HepG2 (cell line): ENCODE data around the gene SPTBN4.

Source experiments
- CBX2 ChIP-seq, 2 experiments: fragments of 200-600 bp in 1 of 2; sonication (generic); formaldehyde crosslinking in 1 of 2; IDR thresholded peaks; 2 replicates each; pipeline versions ENCODE4 v1.7.0 to v1.8.1; 2018 to 2022; ENCODE audit warnings: low read depth in 2 of 2, low read length in 1 of 2, mild to moderate bottlenecking in 1 of 2, missing genetic modification reagents in 1 of 2
- MTA3 ChIP-seq: sonication (generic); formaldehyde crosslinking; IDR thresholded peaks from 2 replicates; pipeline ENCODE4 v1.4.0; 2020; ENCODE audit warnings: missing genetic modification reagents
- PTBP1 ChIP-seq: fragments of 200-400 bp; formaldehyde crosslinking; IDR thresholded peaks from 2 replicates; pipeline ENCODE4 v1.6.1; 2018; ENCODE audit warnings: low read length, low read depth; ENCODE audit not compliant: poor library complexity, severe bottlenecking
- ZNF205 ChIP-seq: IDR thresholded peaks from 2 replicates; pipeline ENCODE4 v1.6.1; 2018; ENCODE audit warnings: missing biosample characterization, missing genetic modification reagents
- ZNF792 ChIP-seq: IDR thresholded peaks from 2 replicates; pipeline ENCODE4 v1.6.1; 2016
- TF ChIP-seq, protein P1 (sequence below): sonication (generic); formaldehyde crosslinking; IDR thresholded peaks from 2 replicates; pipeline ENCODE4 v1.5.0; 2020; ENCODE audit warnings: mild to moderate bottlenecking, missing genetic modification reagents
- TF ChIP-seq, protein P2 (sequence below): sonication (generic); formaldehyde crosslinking; IDR thresholded peaks from 2 replicates; pipeline ENCODE4 v1.4.0; 2020; ENCODE audit warnings: missing genetic modification reagents, mild to moderate bottlenecking, borderline replicate concordance
- TF ChIP-seq, protein P3 (sequence below): sonication (generic); formaldehyde crosslinking; IDR thresholded peaks from 2 replicates; pipeline ENCODE4 v1.5.0; 2020; ENCODE audit warnings: mild to moderate bottlenecking, missing genetic modification reagents, moderate library complexity

DNA sequence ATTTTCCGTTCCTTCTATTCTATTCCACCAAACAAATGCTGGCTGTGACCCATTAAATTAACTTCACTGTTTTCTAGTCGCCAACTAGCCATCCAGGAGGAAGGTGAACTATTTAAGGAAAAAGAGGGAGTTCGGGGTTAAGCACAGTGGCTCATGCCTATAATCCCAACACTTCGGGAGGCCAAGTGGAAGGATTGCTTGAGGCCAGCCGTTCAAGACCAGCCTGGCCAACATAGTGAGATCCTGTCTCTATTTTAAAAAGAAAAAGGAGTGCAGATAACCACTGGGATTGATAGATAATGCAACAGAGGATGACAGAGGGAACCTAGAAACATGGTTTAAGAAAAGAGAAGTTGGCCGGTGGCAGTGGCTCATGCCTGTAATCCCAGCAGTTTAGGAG, 44.7 kb downstream of the SPTBN4 start:
- TF ChIP-seq PTBP1: no peak
- TF ChIP-seq CBX2 (IDR thresholded peaks at IDR 0.05; ENCODE audit: low read depth, low read length): no peak
- no peak for TF ChIP-seq CBX2 (CRISPR knock-in tag; IDR thresholded peaks at IDR 0.05; ENCODE audit: low read depth)
- TF ChIP-seq, protein P1, sequence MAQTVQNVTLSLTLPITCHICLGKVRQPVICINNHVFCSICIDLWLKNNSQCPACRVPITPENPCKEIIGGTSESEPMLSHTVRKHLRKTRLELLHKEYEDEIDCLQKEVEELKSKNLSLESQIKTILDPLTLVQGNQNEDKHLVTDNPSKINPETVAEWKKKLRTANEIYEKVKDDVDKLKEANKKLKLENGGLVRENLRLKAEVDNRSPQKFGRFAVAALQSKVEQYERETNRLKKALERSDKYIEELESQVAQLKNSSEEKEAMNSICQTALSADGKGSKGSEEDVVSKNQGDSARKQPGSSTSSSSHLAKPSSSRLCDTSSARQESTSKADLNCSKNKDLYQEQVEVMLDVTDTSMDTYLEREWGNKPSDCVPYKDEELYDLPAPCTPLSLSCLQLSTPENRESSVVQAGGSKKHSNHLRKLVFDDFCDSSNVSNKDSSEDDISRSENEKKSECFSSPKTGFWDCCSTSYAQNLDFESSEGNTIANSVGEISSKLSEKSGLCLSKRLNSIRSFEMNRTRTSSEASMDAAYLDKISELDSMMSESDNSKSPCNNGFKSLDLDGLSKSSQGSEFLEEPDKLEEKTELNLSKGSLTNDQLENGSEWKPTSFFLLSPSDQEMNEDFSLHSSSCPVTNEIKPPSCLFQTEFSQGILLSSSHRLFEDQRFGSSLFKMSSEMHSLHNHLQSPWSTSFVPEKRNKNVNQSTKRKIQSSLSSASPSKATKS (CRISPR knock-in tag): no peak
- TF ChIP-seq, protein P2, sequence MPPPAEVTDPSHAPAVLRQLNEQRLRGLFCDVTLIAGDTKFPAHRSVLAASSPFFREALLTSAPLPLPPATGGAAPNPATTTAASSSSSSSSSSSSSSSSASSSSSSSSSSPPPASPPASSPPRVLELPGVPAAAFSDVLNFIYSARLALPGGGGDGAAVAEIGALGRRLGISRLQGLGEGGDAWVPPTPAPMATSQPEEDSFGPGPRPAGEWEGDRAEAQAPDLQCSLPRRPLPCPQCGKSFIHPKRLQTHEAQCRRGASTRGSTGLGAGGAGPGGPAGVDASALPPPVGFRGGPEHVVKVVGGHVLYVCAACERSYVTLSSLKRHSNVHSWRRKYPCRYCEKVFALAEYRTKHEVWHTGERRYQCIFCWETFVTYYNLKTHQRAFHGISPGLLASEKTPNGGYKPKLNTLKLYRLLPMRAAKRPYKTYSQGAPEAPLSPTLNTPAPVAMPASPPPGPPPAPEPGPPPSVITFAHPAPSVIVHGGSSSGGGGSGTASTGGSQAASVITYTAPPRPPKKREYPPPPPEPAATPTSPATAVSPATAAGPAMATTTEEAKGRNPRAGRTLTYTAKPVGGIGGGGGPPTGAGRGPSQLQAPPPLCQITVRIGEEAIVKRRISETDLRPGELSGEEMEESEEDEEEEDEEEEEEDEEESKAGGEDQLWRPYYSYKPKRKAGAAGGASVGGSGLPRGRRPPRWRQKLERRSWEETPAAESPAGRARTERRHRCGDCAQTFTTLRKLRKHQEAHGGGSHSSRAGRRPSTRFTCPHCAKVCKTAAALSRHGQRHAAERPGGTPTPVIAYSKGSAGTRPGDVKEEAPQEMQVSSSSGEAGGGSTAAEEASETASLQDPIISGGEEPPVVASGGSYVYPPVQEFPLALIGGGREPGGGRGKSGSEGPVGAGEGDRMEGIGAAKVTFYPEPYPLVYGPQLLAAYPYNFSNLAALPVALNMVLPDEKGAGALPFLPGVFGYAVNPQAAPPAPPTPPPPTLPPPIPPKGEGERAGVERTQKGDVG (CRISPR knock-in tag): no peak
- no peak for TF ChIP-seq ZNF792 (CRISPR knock-in tag)
- TF ChIP-seq, protein P3, sequence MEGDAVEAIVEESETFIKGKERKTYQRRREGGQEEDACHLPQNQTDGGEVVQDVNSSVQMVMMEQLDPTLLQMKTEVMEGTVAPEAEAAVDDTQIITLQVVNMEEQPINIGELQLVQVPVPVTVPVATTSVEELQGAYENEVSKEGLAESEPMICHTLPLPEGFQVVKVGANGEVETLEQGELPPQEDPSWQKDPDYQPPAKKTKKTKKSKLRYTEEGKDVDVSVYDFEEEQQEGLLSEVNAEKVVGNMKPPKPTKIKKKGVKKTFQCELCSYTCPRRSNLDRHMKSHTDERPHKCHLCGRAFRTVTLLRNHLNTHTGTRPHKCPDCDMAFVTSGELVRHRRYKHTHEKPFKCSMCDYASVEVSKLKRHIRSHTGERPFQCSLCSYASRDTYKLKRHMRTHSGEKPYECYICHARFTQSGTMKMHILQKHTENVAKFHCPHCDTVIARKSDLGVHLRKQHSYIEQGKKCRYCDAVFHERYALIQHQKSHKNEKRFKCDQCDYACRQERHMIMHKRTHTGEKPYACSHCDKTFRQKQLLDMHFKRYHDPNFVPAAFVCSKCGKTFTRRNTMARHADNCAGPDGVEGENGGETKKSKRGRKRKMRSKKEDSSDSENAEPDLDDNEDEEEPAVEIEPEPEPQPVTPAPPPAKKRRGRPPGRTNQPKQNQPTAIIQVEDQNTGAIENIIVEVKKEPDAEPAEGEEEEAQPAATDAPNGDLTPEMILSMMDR: no peak
- TF ChIP-seq MTA3 (CRISPR knock-in tag): no peak
- TF ChIP-seq ZNF205 (CRISPR knock-in tag): no peak
